Measurements from ENCODE around the gene SLC7A5. TPM values are rescaled to one million over a fixed set of nuclear protein-coding genes. Genes with fewer than 3 reads are reported as not detected.
"Not testable (repeated sequence)": the region's sequence is repeated elsewhere in the genome, so short reads cannot be mapped to it uniquely, and the experiment has no call there.

Gene SLC7A5
- total RNA-seq, 4 donors from 2014 or later = 2.7 to 7.0 (median 5.7) TPM

DNA sequence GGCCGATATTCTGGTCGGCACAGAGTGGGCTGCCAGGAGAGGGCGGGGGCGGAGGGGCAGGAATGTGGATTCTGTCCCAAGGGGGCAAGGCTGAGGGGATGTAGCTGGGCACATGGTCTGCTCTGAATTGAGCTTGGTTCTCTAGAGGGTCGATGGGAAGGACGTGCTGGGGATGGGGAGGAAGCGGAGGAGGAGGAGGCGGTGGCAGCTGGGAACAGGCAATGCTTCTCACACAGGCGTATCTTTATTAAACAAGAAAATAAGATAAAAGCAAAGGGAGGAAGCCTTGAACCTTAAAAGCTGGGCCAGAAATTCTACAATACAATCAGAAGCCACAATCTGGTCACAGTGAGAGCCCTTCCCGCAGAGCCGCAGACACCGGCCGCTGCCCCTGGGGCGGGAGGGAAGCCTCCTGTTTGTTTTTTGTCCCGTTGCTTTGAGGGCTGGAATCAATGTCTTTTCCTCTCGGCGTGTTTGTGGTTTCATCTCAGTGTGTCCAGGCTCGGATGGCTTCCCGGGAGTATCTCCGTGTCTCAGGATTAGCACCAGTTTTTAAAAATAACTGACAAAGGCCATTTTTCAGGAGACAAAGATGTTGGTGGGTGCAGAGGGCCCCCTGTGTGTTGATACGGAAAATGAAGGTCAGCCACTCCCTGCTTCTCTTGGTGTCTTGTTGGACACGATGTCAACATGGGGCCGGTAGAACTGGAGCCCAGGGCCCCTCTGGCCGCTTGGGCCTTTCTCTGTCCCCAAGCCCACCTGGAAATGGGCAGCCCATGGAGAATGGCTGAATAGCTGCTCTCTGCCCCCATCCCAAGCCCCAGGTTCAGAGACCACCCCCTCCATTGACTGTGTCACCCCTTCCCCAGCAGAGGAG, 12.3 kb upstream of the SLC7A5 start:
- Histone ChIP-seq H3K4me1 (no peaks in the 10 kb centered on the region), H3K4me3 (no peak overlapping the region), H3K27ac (no peak overlapping the region), H3K36me3 (no peaks in the 10 kb centered on the region), H3K27me3 (peaks cover 18% of the 10 kb centered on the region), H3K9me3 (no peaks in the 10 kb centered on the region)
- DNase-seq = no peak
- in situ Hi-C loops (cut with MboI; ENCODE audit: low pct_ligation_motif_present in 1 of 4, low pct_unique_long_range_greater_than_20kb in 1 of 4, low sequenced_read_pairs in 3 of 4) (no loop called here), intact Hi-C loops (cut with DNase I; ENCODE audit: low total_unique reads) (no loop called here)
- WGBS, 2 donors (ENCODE audit: low coverage in 1 of 2) = 56 to 57% methylated on average over 12 to 24 of the region's 24 CpGs
- TF ChIP-seq POLR2AphosphoS5 (IDR thresholded peaks at IDR 0.05) (no peak), POLR2A (IDR thresholded peaks at IDR 0.05) (no peak), EP300 (IDR thresholded peaks at IDR 0.05; ENCODE audit: low read depth) (no peak)
- TF ChIP-seq, protein P1, sequence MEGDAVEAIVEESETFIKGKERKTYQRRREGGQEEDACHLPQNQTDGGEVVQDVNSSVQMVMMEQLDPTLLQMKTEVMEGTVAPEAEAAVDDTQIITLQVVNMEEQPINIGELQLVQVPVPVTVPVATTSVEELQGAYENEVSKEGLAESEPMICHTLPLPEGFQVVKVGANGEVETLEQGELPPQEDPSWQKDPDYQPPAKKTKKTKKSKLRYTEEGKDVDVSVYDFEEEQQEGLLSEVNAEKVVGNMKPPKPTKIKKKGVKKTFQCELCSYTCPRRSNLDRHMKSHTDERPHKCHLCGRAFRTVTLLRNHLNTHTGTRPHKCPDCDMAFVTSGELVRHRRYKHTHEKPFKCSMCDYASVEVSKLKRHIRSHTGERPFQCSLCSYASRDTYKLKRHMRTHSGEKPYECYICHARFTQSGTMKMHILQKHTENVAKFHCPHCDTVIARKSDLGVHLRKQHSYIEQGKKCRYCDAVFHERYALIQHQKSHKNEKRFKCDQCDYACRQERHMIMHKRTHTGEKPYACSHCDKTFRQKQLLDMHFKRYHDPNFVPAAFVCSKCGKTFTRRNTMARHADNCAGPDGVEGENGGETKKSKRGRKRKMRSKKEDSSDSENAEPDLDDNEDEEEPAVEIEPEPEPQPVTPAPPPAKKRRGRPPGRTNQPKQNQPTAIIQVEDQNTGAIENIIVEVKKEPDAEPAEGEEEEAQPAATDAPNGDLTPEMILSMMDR (IDR thresholded peaks at IDR 0.05) = no peak

DNA sequence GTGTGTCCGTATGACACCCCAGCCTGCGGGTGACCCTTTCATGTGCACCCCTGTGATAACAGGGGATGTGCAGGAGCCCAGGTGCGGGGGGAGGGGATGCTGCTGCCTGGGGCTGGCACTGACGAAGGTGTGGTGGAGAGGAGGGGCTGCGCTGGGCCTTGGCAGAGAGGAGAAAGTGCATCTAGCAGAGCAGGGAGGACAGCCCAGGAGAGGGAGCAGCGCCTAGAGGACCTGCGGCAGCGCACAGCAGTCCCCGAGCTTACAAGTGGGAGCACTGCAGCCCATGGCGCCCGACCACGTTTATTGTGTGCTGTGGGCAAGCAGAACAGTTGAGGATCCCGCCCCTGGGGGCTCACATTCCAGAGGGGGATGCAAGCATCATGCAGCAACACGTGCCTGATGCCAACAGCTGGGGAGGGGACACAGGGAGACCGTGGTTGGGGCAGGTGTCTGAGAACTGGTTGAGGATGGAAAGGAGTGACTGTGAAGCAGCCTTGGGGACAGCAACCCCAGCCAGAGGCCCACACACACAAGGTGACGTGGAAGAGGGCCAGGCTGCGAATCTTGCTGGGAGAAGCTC, 10.9 kb upstream of the SLC7A5 start:
- Histone ChIP-seq H3K4me1 (no peaks in the 10 kb centered on the region), H3K27me3 (peaks cover 30% of the 10 kb centered on the region), H3K4me3 (no peak overlapping the region), H3K36me3 (no peaks in the 10 kb centered on the region), H3K9me3 (no peaks in the 10 kb centered on the region), H3K27ac (no peak overlapping the region)
- intact Hi-C loops (cut with DNase I; ENCODE audit: low total_unique reads) = no loop called here
- DNase-seq = no peak
- whole genome bisulfite sequencing, 2 donors (ENCODE audit: low coverage in 1 of 2) = 82% methylated on average over 17 of the region's 17 CpGs; no CpG with 5 or more reads in 1 of the 2 donors
- TF ChIP-seq POLR2A (IDR thresholded peaks at IDR 0.05) (no peak), POLR2AphosphoS5 (IDR thresholded peaks at IDR 0.05) (no peak), EP300 (IDR thresholded peaks at IDR 0.05; ENCODE audit: low read depth) (no peak)
- TF ChIP-seq, protein P1 (IDR thresholded peaks at IDR 0.05) = no peak
- in situ Hi-C loops (cut with MboI; ENCODE audit: low pct_ligation_motif_present in 1 of 4, low pct_unique_long_range_greater_than_20kb in 1 of 4, low sequenced_read_pairs in 3 of 4) = no loop called here

DNA sequence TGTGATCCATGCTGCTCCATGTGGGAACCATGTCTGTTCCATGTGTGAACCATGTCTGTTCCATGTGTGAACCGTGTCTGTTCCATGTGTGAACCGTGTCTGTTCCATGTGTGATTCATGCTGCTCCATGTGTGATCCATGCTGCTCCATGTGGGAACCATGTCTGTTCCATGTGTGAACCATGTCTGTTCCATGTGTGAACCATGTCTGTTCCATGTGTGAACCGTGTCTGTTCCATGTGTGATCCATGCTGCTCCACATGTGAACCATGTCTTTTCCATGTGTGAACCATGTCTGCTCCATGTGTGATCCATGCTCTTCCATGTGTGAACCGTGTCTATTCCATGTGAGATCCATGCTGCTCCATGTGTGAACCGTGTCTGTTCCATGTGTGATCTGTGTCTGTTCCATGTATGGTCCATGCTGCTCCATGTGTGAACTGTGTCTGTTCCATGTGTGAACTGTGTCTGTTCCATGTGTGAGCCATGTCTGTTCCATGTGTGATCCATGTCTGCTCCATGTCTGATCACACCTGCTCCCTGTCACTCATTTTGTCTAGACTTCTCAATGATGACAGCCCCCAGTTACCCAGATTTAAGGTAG, 10.2 kb upstream of the SLC7A5 start:
- H3K9me3 ChIP-seq; H3K4me3 ChIP-seq; H3K4me1 ChIP-seq; H3K27ac ChIP-seq; DNase-seq; H3K36me3 ChIP-seq; intact Hi-C loops (cut with DNase I; ENCODE audit: low total_unique reads): not testable (repeated sequence)
- peaks cover 37% of the 10 kb centered on the region for H3K27me3 ChIP-seq
- 87 to 100% methylated on average over 1 to 5 of the region's 5 CpGs for WGBS, 2 donors (ENCODE audit: low coverage in 1 of 2)
- in situ Hi-C loops (cut with MboI; ENCODE audit: low pct_ligation_motif_present in 1 of 4, low pct_unique_long_range_greater_than_20kb in 1 of 4, low sequenced_read_pairs in 3 of 4) = loop anchor here in 2 of 4 donors (10.0 kb wide), 1 partner anchor 95 kb away; no protein-coding TSS in a partner anchor

DNA sequence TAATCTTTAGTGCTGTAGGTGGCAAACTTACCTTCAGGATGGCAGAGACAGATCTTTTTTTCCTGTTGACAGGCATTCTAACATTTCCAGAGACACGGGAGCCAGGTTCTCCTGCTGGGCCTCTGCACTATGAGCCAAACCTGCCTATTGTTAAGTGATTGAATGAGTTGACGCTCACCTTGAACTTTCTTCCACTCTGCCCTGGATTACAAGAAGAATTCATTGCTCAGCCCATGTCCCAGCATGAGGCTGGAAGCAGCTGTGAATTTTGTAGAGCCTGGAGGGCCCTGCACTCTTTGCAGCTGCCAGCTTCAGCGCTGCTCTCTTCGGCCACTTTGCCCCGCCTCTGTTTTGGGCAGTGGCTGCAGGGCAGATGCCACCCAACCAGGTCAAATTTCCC, 9.4 kb upstream of the SLC7A5 start:
- Histone ChIP-seq H3K9me3 (no peaks in the 10 kb centered on the region), H3K27me3 (peaks cover 37% of the 10 kb centered on the region), H3K27ac (no peak overlapping the region), H3K4me1 (no peaks in the 10 kb centered on the region), H3K36me3 (no peaks in the 10 kb centered on the region), H3K4me3 (no peak overlapping the region)
- in situ Hi-C loops (cut with MboI; ENCODE audit: low pct_ligation_motif_present in 1 of 4, low pct_unique_long_range_greater_than_20kb in 1 of 4, low sequenced_read_pairs in 3 of 4) = loop anchor here in 2 of 4 donors (10.0 kb wide), 1 partner anchor 94 kb away; no protein-coding TSS in a partner anchor
- WGBS, 2 donors (ENCODE audit: low coverage in 1 of 2) = 63 to 65% methylated on average over 4 to 5 of the region's 5 CpGs
- intact Hi-C loops (cut with DNase I; ENCODE audit: low total_unique reads) = no loop called here
- TF ChIP-seq, protein P1 (IDR thresholded peaks at IDR 0.05) = no peak
- TF ChIP-seq POLR2AphosphoS5 (IDR thresholded peaks at IDR 0.05) (no peak), EP300 (IDR thresholded peaks at IDR 0.05; ENCODE audit: low read depth) (no peak), POLR2A (IDR thresholded peaks at IDR 0.05) (no peak)
- DNase-seq = no peak

Measured in transverse colon (tissue), 4 donors.